OCI-LY7 (cell line): ENCODE measurements around the gene FAM89B. TPM values are rescaled to one million over a fixed set of nuclear protein-coding genes. Genes with fewer than 3 reads are reported as not detected.

ENCODE experiments used
- BruUV-seq: library from RNA; stranded (reverse); fragments of 400-500 nt; replicated peaks from 2 replicates; lab custom pipeline; 2021; lab: Mats Ljungman, UMichigan
- CTCF ChIA-PET: fragments of 300-600 bp; sonication (Branson Sonifier 250); formaldehyde crosslinking; loops from one replicate; lab custom pipeline; 2022; ENCODE audit warnings: antibody characterized with exemption; ENCODE audit not compliant: unreplicated experiment; lab: Charles Lee
- POLR2A ChIA-PET: fragments of 300-600 bp; sonication (Branson Sonifier 250); formaldehyde crosslinking; loops from one replicate; lab custom pipeline; 2022; ENCODE audit warnings: antibody characterized with exemption; lab: Charles Lee
- DNase-seq: peaks from one replicate; pipeline ENCODE4 v3.0.0-alpha.2; 2015; ENCODE audit warnings: low spot score
- H2AFZ ChIP-seq: fragments of 200-600 bp; sonication (generic), shearing (Covaris generic); 2 replicates; pipeline ENCODE4 v1.6.1; 2014; ENCODE audit warnings: mild to moderate bottlenecking, antibody characterized with exemption, low read length, moderate library complexity
- H3K27ac ChIP-seq: fragments of 200-600 bp; sonication (generic); 2 replicates; pipeline ENCODE4 v1.5.1; 2014; ENCODE audit warnings: mixed run types, low read depth, mild to moderate bottlenecking, moderate library complexity, low read length, inconsistent platforms; ENCODE audit not compliant: poor library complexity, severe bottlenecking
- H3K36me3 ChIP-seq: fragments of 200-600 bp; sonication (generic); 2 replicates; pipeline ENCODE4 v1.6.1; 2014; ENCODE audit warnings: mild to moderate bottlenecking, antibody characterized with exemption, low read length, moderate library complexity, mixed read lengths; ENCODE audit not compliant: insufficient read depth
- H3K4me1 ChIP-seq: fragments of 200-600 bp; sonication (generic); 2 replicates; pipeline ENCODE4 v1.5.1; 2014; ENCODE audit warnings: mild to moderate bottlenecking, low read length; ENCODE audit not compliant: insufficient read depth, poor library complexity, severe bottlenecking
- H3K4me2 ChIP-seq: fragments of 200-600 bp; sonication (generic); 2 replicates; pipeline ENCODE4 v1.6.1; 2014; ENCODE audit warnings: mild to moderate bottlenecking, low read length
- H3K4me3 ChIP-seq: fragments of 200-600 bp; sonication (generic); 2 replicates; pipeline ENCODE4 v1.5.1; 2014; ENCODE audit warnings: mild to moderate bottlenecking, low read depth, low read length; ENCODE audit not compliant: poor library complexity, severe bottlenecking
- H3K79me2 ChIP-seq: fragments of 200-600 bp; sonication (generic); 2 replicates; pipeline ENCODE4 v1.6.1; 2016; ENCODE audit warnings: low read depth, mild to moderate bottlenecking, low read length, moderate library complexity, mixed read lengths; ENCODE audit not compliant: insufficient read depth
- H3K9me2 ChIP-seq: fragments of 200-600 bp; sonication (generic); 2 replicates; pipeline ENCODE4 v1.6.1; 2016; ENCODE audit warnings: mild to moderate bottlenecking, low read length, mixed read lengths; ENCODE audit not compliant: insufficient read depth
- H3K9me3 ChIP-seq: fragments of 200-600 bp; sonication (generic); 2 replicates; pipeline ENCODE4 v1.6.1; 2014; ENCODE audit warnings: mild to moderate bottlenecking, mixed run types, low read length, mixed read lengths
- H4K20me1 ChIP-seq: fragments of 200-600 bp; sonication (generic); 2 replicates; pipeline ENCODE4 v1.6.1; 2014; ENCODE audit warnings: mild to moderate bottlenecking, antibody characterized with exemption, low read length, moderate library complexity, mixed read lengths; ENCODE audit not compliant: insufficient read depth
- EZH2phosphoT487 ChIP-seq: fragments of 200-600 bp; sonication (generic); IDR thresholded peaks from 2 replicates; pipeline ENCODE4 v1.6.1; 2018; ENCODE audit warnings: low read depth, borderline replicate concordance, mild to moderate bottlenecking, mixed run types, antibody characterized with exemption, low read length, moderate library complexity, mixed read lengths
- intact Hi-C: fragments of 100-400 bp; cut with micrococcal nuclease; formaldehyde crosslinking; loops from one replicate; pipeline ENCODE4 v1.10.0; 2022; ENCODE audit not compliant: unreplicated experiment
- total RNA-seq, 2 experiments: library from RNA; depleted of rRNA in 1 of 2; stranded (reverse); fragments of >200 nt in 1 of 2; shearing (Covaris generic) in 1 of 2; gene quantifications; 2 replicates each; pipeline ENCODE4 v1.2.3, GENCODE V29; 2014 to 2022
- TF ChIP-seq, protein P1 (sequence below): fragments of 200-600 bp; sonication (generic); conservative IDR thresholded peaks from 2 replicates; pipeline ENCODE4 v1.5.1; 2014; ENCODE audit warnings: mild to moderate bottlenecking, antibody characterized with exemption, low read length, moderate library complexity, mixed read lengths

The FAM89B gene
- total RNA-seq, 2 experiments from 2014 or later = 17.9 to 26.4 TPM

DNA sequence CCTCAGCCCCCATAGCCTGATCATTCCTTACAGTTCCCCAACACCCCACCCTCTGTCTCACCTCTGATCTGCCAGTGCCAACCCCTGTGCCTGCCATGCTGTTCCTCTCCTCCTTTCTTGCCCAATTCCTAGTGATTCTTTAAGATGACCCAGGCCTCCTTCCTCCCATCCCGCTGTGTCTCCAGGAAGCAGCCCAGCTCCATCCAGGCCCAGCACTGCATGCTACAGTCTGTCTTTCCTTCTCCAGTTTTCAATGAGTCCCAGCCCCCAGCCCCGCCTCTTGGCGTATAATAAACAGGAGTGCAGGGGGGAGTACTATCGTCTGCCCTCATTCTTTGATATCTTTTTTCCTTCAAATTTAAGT is 26.5 kb upstream of the FAM89B start:
- TF ChIP-seq, protein P1, sequence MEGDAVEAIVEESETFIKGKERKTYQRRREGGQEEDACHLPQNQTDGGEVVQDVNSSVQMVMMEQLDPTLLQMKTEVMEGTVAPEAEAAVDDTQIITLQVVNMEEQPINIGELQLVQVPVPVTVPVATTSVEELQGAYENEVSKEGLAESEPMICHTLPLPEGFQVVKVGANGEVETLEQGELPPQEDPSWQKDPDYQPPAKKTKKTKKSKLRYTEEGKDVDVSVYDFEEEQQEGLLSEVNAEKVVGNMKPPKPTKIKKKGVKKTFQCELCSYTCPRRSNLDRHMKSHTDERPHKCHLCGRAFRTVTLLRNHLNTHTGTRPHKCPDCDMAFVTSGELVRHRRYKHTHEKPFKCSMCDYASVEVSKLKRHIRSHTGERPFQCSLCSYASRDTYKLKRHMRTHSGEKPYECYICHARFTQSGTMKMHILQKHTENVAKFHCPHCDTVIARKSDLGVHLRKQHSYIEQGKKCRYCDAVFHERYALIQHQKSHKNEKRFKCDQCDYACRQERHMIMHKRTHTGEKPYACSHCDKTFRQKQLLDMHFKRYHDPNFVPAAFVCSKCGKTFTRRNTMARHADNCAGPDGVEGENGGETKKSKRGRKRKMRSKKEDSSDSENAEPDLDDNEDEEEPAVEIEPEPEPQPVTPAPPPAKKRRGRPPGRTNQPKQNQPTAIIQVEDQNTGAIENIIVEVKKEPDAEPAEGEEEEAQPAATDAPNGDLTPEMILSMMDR = no peak
- TF ChIP-seq EZH2phosphoT487 = no peak
- ChIA-PET CTCF (interaction anchor here (1.4 kb wide), 1 partner anchor 21 kb away, joined by 5 read pairs; the partner anchor contains the start of gene SCYL1), POLR2A (interaction anchor here (1.0 kb wide), 1 partner anchor 14 kb away, joined by 4 read pairs; no protein-coding TSS in a partner anchor)
- Histone ChIP-seq H3K79me2 (no peaks in the 10 kb centered on the region), H3K9me2 (no peaks in the 10 kb centered on the region), H2AFZ (peak overlapping the region; percentile 20; the same call in 1 of the 2 replicates), H3K4me1 (peaks cover 48% of the 10 kb centered on the region), H3K9me3 (no peaks in the 10 kb centered on the region), H4K20me1 (no peaks in the 10 kb centered on the region), H3K36me3 (no peaks in the 10 kb centered on the region), H3K4me3 (peak overlapping the region; percentile 65), H3K27ac (peak overlapping the region; percentile 84), H3K4me2 (peak overlapping the region; percentile 82)
- intact Hi-C loops = loop anchor here (1.0 kb wide), 1 partner anchor 26 kb away; the partner anchor contains the start of gene FAM89B
- DNase-seq = no peak
- no TSS peak for BruUV-seq

DNA sequence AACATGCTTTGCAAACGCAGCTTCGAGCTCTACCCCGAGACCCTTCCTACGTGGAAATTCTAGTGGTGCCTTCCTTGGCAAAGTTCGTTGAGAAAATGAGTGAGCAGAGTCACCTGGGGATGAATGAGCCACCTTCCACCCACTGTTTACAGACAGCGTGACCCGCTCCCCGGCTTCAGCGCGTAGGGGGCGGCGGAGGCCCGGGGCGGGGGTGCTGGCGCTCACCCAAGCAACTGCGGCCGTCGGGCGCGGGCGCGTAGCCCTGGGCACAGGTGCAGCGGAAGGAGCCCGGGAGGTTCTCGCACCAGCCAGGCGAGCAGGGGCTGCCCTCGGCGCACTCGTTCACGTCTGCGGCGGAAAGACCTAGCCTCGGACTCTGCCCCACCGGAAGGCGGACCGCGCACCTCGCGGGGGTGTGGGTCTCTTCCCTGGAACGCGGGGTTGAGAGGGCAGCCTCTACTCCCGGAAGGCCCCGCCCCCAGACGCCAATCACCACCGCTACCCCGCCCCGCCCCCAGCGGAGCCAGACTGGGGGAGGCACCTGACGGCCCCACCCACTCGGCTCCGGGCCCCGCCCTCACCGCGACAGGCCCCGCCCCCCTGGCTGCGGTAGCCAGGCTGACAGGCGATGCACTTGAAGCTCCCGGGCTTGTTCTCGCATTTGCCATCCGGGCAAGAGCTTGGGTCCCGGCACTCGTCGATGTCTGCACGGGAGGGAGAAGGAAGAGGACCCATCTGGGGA is 25.9 kb upstream of the FAM89B start:
- BruUV-seq = no TSS peak

More for the DNA sequence above, 25.9 kb upstream of the FAM89B start:
- intact Hi-C loops = loop anchor here (1.0 kb wide), 1 partner anchor 26 kb away; the partner anchor contains the start of gene FAM89B
- TF ChIP-seq, protein P1 = no peak
- no peak for TF ChIP-seq EZH2phosphoT487
- peak overlapping the region; percentile 82 for H3K4me2 ChIP-seq
- no peaks in the 10 kb centered on the region for H3K9me3 ChIP-seq
- POLR2A ChIA-PET = interaction anchor here (0.8 to 1.0 kb wide), 2 partner anchors 13 to 69 kb away, joined by 3 to 4 read pairs; partner anchors contain the start of gene PCNX3
- CTCF ChIA-PET = interaction anchor here (0.5 to 1.4 kb wide), 2 partner anchors 21 to 91 kb away, joined by 4 to 5 read pairs; partner anchors contain the start of gene SCYL1
- peaks cover 48% of the 10 kb centered on the region for H3K4me1 ChIP-seq
- H3K4me3 ChIP-seq = peak overlapping the region; percentile 65
- H3K27ac ChIP-seq = peak overlapping the region; percentile 84
- peak overlapping the region; percentile 38; the same call in 1 of the 2 replicates for H2AFZ ChIP-seq
- no peaks in the 10 kb centered on the region for H3K79me2 ChIP-seq
- peak; percentile 95 for DNase-seq
- no peaks in the 10 kb centered on the region for H4K20me1 ChIP-seq
- H3K9me2 ChIP-seq = no peaks in the 10 kb centered on the region
- no peaks in the 10 kb centered on the region for H3K36me3 ChIP-seq
